ENCODE data around the gene TTLL13.

Gene TTLL13

DNA sequence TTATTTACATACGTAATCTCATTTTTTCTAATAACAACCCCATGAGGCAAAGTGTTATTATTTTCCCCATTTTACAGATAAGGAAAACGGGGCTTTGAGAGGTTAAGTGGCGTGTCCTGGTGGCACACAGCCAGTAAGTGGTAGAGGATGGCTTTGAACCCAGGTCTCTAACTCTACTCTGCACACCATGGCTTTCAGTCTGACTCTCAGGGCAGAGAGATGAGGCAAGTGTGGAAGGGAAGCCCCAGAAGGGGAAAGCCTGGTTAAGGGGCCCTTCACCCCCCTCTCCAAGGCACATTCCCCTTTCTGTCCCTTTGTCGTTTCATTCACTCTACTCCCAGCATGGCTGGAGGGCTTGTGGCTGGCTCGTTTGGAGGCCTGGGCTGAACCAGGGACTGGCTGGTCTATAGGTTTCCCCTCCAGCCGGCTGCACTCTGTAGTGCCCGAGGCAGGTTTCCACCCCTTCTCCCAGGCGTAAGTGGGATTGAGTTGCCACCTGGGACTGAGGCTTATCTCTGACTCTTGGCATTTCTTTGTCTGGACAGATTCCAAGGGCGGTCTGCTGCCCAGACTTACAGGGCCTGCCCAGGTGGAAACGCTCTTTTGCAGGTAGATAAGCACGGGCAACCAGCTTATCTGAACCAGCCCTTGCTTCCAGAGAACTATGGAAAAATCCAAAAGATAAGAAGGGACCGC lies 36.1 kb upstream of the TTLL13 start:
- DNase-seq (ENCODE audit: low read depth, low spot score), result no peak

DNA sequence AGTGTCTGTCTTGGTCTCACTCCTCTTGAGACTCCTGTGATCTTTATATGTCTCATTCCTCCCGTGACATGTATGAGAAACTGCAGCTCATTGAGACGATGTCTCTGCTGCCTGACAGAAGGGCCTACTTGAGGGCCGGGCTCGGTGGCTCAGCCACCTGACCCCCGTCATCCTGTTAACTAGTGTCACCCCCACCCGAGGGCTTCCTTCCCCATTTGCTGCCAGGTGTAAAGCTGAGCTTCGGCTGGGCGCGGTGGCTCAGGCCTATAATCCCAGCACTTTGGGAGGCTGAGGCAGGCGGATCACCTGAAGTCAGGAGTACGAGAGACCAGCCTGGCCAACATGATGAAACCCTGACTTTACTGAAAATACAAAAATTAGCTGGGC lies 35.5 kb upstream of the TTLL13 start:
- DNase-seq (ENCODE audit: low read depth, low spot score), result no peak
- H3K27ac ChIP-seq, result peak overlapping the region; percentile 99

More for the DNA sequence above, 36.1 kb upstream of the TTLL13 start:
- peak overlapping the region; percentile 99 for H3K27ac ChIP-seq

DNA sequence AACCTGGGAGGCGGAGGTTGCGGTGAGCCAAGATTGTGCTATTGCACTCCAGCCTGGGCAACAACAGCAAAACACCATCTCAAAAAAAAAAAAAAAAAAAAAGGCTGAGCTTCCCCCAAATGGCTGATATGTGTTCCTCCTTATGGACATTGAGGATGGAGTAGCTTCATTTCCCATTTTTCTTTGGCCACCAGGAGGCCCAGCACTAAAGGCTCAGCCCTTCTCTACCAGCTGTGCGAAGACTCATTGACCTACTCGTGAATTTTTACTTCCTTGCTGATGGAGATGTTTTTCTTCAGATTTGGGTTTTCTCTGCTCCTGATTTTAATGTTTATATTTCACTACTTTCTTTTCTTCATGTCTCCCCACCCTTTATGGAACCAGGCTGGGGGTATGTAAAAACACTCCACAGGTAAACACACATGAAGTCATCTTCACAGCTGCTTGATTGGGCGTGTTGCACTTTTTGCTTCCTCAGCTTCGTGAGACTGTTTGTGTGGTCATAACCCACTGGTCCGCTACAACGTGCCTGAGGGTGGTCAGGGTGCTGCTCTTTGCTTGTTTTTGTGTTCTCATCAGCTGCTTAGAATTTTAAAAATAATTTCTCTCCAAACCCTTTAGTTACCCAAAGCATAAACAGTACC lies 34.7 kb upstream of the TTLL13 start:
- H3K27ac ChIP-seq, result peak overlapping the region; percentile 99

DNA sequence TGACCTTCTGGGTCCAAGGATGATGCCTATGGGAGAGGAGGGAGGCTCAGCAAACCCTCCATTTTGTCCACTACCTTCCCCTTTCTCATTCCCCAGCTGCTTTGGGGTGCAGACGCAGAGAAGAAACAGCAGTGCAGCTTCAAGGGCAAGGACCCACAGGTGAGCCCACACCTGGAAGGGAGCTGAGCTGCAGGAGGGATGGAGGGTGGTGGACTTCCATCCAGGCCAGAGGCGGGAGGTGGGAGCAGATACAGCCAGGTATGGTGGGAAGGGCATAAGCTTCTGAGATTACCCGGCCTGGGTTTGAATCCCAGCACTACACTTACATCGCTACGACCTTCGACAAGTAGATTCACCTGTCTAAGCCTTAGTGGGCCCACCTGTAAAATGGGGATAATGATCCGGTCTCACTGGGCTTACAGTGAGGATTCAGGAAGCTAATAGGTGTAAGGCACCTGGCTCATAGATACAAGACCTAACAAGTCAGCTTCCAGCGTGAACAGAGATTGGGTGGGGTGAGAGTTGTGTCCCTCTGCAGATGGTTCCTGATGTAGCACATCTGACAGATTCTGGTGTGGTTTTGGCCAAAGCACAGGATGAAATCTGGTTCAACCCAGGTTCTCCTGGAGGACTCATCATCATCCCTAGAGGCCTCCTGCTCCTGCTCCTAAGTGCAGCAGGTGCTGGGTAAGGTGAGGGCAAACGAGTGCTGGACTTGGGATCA lies 31.5 kb upstream of the TTLL13 start:
- no peak for DNase-seq (ENCODE audit: low read depth, low spot score)
- peak overlapping the region; percentile 99 for H3K27ac ChIP-seq

More for the DNA sequence above, 34.7 kb upstream of the TTLL13 start:
- DNase-seq (ENCODE audit: low read depth, low spot score), result no peak

DNA sequence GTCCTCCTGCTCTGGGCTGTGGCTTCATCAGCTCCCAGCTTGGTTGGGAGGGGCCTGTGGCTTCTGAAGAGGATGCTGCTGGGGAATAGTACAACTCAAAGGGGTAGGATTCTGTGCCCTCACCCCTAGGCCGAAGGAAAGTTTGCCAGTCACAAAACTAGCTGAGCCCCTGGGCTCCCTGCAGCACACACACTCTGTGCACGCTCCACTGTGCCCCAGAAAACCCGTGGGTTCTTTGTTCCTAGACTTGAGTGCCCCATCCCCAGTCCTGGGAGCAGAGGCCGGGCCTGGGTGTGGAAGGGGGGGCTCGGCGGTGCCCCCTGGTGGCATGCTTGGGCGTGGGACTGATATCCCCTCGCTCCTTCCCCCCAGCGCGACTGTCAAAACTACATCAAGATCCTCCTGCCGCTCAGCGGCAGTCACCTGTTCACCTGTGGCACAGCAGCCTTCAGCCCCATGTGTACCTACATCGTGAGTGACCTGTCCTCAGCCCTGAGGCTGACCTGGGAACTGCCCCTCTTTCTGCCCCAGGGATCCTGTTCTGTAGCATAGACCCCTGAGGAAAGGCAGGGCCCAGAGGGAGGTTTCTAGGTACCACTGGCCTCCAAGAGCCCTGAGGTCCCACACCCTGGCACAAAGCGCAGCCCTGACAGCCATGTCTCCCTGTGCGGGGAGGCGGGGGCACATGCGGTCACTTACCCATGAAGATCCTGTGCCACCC lies 29.8 kb upstream of the TTLL13 start:
- DNase-seq (ENCODE audit: low read depth, low spot score), result no peak
- H3K27ac ChIP-seq, result peak overlapping the region; percentile 99

DNA sequence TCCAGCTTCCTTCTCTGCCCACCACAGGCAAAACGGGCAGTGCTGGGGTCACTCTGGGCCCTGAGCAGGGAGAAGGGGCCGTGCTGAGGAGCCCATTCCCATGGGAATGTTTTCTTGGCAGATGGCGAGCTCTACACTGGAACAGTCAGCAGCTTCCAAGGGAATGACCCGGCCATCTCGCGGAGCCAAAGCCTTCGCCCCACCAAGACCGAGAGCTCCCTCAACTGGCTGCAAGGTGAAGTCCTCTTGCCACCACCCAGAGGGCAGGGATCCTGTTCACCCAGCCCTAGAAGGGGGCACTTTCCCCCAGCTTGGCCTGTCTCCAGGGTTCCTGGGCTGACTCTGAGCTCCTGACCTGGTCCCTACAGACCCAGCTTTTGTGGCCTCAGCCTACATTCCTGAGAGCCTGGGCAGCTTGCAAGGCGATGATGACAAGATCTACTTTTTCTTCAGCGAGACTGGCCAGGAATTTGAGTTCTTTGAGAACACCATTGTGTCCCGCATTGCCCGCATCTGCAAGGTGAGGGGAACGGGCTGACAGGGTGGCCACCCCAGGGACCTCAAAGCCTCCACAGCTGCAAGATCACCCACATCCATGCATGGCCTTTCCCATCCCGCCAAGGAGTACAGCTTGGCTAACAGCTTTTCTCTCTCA lies 28.0 kb upstream of the TTLL13 start:
- peak overlapping the region; percentile 13 for H3K27ac ChIP-seq
- no peak for DNase-seq (ENCODE audit: low read depth, low spot score)

DNA sequence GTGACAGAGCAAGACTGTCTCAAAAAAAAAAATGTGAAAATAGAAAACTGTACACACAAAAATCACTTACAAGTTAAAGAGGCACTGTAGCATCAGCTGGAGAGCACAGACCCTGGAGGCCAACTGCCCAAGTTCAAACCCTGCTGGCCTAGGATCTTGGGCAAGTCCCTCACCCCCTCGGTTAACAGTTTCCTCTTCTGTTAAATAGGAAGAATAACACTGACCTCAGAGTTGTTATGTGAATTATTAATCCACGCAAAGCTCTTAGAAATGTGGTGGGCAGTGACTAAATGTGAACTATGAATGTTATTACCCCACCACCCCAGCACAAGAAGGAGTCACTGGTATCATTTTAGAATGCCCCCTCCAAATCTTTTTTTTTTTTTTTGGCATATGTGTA lies 26.8 kb upstream of the TTLL13 start:
- DNase-seq (ENCODE audit: low read depth, low spot score), result no peak
- H3K27ac ChIP-seq, result no peak overlapping the region

DNA sequence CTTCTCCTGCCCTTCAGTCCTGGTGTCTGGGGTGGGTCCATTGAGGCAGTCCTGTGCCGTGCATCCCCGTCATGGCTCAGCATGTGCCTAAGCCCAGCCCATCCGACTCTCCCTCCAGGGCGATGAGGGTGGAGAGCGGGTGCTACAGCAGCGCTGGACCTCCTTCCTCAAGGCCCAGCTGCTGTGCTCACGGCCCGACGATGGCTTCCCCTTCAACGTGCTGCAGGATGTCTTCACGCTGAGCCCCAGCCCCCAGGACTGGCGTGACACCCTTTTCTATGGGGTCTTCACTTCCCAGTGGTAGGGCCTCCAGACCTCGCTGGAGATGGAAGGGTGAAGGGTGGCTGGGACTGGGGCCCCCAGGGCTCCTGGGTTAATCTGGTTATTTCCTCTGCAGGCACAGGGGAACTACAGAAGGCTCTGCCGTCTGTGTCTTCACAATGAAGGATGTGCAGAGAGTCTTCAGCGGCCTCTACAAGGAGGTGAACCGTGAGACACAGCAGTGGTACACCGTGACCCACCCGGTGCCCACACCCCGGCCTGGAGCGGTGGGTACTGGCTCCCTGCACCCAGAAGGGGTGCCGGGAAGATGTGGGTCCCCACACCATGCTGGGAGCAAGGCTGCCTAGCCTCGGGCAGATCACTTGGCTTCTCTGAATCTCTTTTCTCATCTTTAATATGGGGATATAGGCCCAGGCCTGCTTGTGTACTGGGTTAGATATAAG lies 25.8 kb upstream of the TTLL13 start:
- DNase-seq (ENCODE audit: low read depth, low spot score), result no peak
- no peak overlapping the region for H3K27ac ChIP-seq

DNA sequence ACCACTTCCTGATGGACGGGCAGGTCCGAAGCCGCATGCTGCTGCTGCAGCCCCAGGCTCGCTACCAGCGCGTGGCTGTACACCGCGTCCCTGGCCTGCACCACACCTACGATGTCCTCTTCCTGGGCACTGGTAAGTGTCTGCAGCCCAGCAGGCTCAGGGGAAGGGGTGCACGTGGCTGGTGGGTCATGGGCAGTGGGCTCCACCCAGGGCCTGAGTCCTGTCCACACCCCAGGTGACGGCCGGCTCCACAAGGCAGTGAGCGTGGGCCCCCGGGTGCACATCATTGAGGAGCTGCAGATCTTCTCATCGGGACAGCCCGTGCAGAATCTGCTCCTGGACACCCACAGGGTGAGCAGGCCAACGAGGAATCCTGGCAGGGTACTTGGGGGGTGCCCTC lies 24.3 kb upstream of the TTLL13 start:
- no peak overlapping the region for H3K27ac ChIP-seq
- no peak for DNase-seq (ENCODE audit: low read depth, low spot score)

DNA sequence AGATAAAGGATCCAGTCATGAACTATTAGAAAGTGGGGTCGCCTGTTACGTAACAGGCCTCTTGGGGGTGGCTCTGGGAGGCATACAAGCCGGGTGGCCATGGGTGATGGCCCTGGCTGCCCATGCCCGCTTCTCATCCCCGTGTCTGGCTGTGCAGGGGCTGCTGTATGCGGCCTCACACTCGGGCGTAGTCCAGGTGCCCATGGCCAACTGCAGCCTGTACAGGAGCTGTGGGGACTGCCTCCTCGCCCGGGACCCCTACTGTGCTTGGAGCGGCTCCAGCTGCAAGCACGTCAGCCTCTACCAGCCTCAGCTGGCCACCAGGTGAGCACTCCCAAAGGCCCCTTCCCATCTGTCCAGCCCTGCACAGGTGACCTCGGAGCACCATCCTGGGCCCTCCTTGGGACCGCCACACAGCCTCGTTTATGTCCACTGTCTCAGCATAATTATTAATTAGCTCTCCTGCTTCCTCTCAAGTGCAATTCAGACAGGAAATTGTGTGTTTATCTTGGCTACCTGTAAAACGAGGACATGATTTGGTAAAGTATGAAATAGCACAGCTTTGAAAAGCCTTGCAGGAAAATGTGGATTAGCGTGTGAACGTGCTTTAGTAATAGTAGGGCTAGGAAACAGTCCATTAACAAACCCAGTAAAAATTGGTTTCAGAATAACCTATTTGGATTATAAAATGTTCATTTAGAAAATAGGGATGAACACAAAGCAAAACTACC lies 23.7 kb upstream of the TTLL13 start:
- H3K27ac ChIP-seq, result no peak overlapping the region
- no peak for DNase-seq (ENCODE audit: low read depth, low spot score)

DNA sequence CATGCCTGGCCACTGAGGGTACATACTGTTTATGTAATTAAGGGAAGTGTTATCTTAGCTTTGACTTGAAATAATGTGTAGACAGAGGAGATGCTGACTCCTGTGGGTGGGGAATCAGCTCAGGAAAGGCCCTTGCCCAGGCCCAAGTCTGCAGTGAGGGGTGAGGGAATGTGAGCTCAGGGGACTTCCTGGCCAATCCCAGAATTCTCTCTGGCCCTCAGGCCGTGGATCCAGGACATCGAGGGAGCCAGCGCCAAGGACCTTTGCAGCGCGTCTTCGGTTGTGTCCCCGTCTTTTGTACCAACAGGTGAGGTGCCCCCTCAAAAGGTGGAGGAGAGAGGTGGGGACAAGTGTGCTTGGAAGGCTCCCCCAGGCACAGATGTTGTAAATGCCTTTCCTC lies 22.0 kb upstream of the TTLL13 start:
- H3K27ac ChIP-seq, result no peak overlapping the region
- no peak for DNase-seq (ENCODE audit: low read depth, low spot score)

DNA sequence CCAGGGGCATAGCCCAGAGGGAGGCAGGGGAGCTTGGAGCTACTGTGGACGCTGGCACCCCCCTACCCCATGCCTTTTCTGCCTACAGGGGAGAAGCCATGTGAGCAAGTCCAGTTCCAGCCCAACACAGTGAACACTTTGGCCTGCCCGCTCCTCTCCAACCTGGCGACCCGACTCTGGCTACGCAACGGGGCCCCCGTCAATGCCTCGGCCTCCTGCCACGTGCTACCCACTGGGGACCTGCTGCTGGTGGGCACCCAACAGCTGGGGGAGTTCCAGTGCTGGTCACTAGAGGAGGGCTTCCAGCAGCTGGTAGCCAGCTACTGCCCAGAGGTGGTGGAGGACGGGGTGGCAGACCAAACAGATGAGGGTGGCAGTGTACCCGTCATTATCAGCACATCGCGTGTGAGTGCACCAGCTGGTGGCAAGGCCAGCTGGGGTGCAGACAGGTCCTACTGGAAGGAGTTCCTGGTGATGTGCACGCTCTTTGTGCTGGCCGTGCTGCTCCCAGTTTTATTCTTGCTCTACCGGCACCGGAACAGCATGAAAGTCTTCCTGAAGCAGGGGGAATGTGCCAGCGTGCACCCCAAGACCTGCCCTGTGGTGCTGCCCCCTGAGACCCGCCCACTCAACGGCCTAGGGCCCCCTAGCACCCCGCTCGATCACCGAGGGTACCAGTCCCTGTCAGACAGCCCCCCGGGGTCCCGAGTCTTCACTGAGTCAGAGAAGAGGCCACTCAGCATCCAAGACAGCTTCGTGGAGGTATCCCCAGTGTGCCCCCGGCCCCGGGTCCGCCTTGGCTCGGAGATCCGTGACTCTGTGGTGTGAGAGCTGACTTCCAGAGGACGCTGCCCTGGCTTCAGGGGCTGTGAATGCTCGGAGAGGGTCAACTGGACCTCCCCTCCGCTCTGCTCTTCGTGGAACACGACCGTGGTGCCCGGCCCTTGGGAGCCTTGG lies 21.3 kb upstream of the TTLL13 start:
- no peak for DNase-seq (ENCODE audit: low read depth, low spot score)
- H3K27ac ChIP-seq, result no peak overlapping the region

DNA sequence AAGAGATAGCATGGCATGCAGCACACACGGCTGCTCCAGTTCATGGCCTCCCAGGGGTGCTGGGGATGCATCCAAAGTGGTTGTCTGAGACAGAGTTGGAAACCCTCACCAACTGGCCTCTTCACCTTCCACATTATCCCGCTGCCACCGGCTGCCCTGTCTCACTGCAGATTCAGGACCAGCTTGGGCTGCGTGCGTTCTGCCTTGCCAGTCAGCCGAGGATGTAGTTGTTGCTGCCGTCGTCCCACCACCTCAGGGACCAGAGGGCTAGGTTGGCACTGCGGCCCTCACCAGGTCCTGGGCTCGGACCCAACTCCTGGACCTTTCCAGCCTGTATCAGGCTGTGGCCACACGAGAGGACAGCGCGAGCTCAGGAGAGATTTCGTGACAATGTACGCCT lies 20.4 kb upstream of the TTLL13 start:
- H3K27ac ChIP-seq, result no peak overlapping the region

DNA sequence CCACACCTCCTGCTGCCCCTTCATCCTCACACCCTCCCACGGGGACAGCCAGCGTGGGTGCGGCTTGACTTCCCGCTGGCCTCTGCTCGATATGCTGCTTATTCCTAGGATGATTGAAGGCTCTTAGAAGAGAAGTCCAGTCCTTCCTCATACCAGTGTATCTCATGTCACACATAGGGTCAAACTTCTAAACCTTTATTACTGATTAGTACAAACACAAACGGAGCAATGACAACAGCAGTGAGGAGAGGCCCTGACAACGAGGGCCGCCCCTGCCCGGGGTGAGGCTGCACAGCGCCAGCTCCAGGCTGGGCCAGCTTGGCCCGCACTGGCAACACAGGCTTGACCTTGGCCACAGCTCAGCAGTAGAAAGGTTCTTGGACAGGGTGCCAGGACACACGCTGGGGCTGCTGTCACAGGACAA lies 19.3 kb upstream of the TTLL13 start:
- H3K27ac ChIP-seq, result peak overlapping the region; percentile 13
- no peak for DNase-seq (ENCODE audit: low read depth, low spot score)

More for the DNA sequence above, 20.4 kb upstream of the TTLL13 start:
- no peak for DNase-seq (ENCODE audit: low read depth, low spot score)

DNA sequence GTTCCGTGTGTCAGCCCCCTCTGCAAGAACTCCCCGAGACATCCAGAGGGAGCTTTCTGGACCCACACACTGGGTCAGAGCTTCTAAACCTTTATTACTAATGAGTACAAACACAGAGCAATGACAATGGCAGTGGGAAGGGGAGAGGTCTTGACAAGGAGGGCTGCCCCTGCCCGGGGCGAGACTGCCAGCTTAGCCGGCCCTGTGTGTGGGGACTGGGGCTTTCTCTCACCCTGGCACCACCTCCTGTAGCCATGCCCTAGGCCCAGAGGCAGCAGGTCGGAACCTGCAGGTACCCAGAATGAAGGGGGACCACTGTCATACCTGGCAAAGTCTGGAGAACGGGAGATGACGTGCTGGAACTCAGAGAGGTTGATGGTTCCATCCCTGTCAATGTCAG lies 18.7 kb upstream of the TTLL13 start:
- H3K27ac ChIP-seq, result peak overlapping the region; percentile 27
- DNase-seq (ENCODE audit: low read depth, low spot score), result no peak

DNA sequence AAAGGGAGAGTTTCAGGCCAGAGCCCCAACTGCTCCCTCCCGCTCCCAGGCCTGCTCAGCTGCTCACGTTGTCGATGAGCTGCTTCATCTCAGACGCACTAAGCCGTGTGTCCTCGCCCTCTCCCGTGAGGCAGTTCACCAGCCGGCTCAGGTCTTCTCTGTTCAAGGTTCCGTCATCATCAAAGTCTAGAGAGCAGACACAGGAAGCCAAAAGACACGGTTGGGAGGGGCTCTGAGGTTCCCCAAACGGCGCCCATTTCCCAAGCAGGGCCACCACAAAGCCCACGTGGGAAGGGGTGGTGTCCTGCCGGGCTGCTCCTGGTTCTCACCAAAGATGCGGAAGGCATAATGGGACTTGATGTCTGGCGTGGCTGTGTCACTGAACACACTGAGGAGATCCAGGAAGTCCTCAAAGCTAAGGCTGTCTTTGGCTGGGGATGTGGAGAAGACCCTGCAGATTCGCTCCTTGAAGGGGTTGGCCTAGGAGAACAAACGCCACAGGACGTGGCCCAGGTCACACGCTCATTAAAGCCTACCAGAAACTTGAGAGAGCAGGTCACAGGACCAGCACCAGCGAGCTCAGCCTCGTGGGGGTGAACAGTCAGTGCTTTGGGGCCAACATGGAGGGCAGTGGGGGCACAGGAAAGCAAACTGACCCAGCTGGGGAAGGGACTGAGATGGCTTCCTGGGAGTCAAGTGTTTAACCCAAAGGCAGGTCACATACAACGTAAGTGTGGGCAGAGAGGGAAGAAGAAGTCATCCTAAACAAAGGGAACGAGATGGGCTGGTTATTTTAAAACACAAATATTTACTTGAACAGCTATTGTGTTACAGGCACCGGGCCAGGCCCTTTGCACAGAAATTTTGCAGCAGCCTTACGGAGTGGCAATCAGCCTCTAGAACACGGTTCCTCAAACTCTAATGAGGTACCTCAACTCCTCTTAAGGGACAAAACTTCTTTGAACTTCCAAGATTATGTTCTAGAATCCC lies 18.0 kb upstream of the TTLL13 start:
- no peak for DNase-seq (ENCODE audit: low read depth, low spot score)
- H3K27ac ChIP-seq, result peak overlapping the region; percentile 27

DNA sequence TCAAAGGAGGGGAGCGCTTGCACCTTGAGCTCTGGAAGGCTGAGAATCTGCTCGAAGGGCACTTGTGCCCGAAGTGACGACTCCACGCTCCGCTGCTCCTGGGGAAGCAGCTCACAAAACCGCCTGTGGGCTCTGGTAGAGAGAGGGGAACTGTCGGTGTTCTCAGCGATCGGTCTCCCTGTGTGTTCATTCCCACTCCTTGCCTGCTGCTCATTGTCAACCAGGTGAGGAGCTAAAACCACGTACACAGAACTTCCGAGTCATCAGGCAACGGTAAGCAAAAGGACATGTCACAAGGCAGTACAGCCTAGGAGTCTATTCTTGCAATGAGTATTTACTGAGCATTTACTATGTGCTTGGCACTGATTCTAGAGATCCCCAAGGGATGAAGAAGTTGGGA lies 17.2 kb upstream of the TTLL13 start:
- H3K27ac ChIP-seq, result peak overlapping the region; percentile 84
- no peak for DNase-seq (ENCODE audit: low read depth, low spot score)

Measured in epithelial cell of prostate (primary cell).